Hepatocyte (in vitro differentiated cells): Measurements from ENCODE around the gene CHD9.
"Not testable (repeated sequence)": the region's sequence is repeated elsewhere in the genome, so short reads cannot be mapped to it uniquely, and the experiment has no call there.

Source experiments
- EZH2 ChIP-seq: fragments of 200-600 bp; sonication (generic); IDR thresholded peaks from 2 replicates; pipeline ENCODE4 v1.6.1; 2016; ENCODE audit warnings: antibody characterized with exemption, mild to moderate bottlenecking, borderline replicate concordance
- TF ChIP-seq, protein P1 (sequence below): fragments of 200-600 bp; sonication (generic); IDR thresholded peaks from 2 replicates; pipeline ENCODE4 v1.5.1; 2016; ENCODE audit warnings: antibody characterized with exemption, mild to moderate bottlenecking; ENCODE audit not compliant: poor library complexity

DNA sequence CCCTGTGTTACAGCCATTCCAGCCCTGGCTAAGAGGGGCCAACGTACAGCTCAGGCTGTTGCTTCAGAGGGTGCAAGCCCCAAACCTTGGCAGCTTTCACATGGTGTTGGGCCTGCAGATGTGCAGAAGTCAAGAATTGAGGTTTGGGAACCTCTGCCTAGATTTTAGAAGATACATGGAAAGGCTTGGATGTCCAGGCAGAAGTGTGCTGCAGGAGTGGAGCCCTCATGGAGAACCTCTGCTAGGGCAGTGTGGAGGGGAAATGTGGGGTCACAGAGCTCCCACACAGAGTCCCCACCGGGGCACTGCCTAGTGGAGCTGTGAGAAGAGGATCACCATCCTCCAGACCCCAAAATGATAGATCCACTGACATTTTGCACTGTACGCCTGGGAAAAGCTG is 130.9 kb downstream of the CHD9 start:
- TF ChIP-seq, protein P1, sequence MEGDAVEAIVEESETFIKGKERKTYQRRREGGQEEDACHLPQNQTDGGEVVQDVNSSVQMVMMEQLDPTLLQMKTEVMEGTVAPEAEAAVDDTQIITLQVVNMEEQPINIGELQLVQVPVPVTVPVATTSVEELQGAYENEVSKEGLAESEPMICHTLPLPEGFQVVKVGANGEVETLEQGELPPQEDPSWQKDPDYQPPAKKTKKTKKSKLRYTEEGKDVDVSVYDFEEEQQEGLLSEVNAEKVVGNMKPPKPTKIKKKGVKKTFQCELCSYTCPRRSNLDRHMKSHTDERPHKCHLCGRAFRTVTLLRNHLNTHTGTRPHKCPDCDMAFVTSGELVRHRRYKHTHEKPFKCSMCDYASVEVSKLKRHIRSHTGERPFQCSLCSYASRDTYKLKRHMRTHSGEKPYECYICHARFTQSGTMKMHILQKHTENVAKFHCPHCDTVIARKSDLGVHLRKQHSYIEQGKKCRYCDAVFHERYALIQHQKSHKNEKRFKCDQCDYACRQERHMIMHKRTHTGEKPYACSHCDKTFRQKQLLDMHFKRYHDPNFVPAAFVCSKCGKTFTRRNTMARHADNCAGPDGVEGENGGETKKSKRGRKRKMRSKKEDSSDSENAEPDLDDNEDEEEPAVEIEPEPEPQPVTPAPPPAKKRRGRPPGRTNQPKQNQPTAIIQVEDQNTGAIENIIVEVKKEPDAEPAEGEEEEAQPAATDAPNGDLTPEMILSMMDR: not testable (repeated sequence)
- not testable (repeated sequence) for TF ChIP-seq EZH2
